PC-9 (cell line): ENCODE results near the gene CMIP. TPM values are rescaled to one million over a fixed set of nuclear protein-coding genes. Genes with fewer than 3 reads are reported as not detected.
"Not testable (repeated sequence)": the region's sequence is repeated elsewhere in the genome, so short reads cannot be mapped to it uniquely, and the experiment has no call there.

ENCODE experiments used
- BruUV-seq: library from RNA; stranded (reverse); fragments of 400-500 nt; replicated peaks from 2 replicates; lab custom pipeline; 2021; lab: Mats Ljungman, UMichigan
- CTCF ChIA-PET: fragments of 300-600 bp; sonication (Branson Sonifier 250); formaldehyde crosslinking; loops from one replicate; lab custom pipeline; 2022; ENCODE audit warnings: antibody characterized with exemption; lab: Charles Lee
- POLR2A ChIA-PET: fragments of 300-600 bp; sonication (Branson Sonifier 250); formaldehyde crosslinking; loops from one replicate; lab custom pipeline; 2022; ENCODE audit warnings: antibody characterized with exemption; ENCODE audit not compliant: unreplicated experiment; lab: Charles Lee
- DNase-seq, 2 experiments: peaks; one replicate each; pipeline versions ENCODE4 v3.0.0 to v3.0.0-alpha.2; 2015 to 2022; ENCODE audit warnings: mixed read lengths in 1 of 2
- H2AFZ ChIP-seq: fragments of 200-600 bp; sonication (generic); 2 replicates; pipeline ENCODE4 v1.8.1; 2017; ENCODE audit warnings: antibody characterized with exemption
- H3F3A ChIP-seq: fragments of 200-600 bp; sonication (generic); 2 replicates; pipeline ENCODE4 v1.8.1; 2017; ENCODE audit warnings: antibody characterized with exemption, mild to moderate bottlenecking, low read depth; ENCODE audit not compliant: insufficient read depth
- H3K27ac ChIP-seq: fragments of 200-600 bp; sonication (generic); 2 replicates; pipeline ENCODE4 v1.6.1; 2016; ENCODE audit warnings: mixed run types
- H3K27me3 ChIP-seq: fragments of 200-600 bp; sonication (generic); 2 replicates; pipeline ENCODE4 v1.6.1; 2016; ENCODE audit warnings: low read depth, mixed run types; ENCODE audit not compliant: insufficient read depth
- H3K36me3 ChIP-seq: fragments of 200-600 bp; sonication (generic); 2 replicates; pipeline ENCODE4 v1.6.1; 2016; ENCODE audit warnings: low read depth, mixed run types
- H3K4me1 ChIP-seq: fragments of 200-600 bp; sonication (generic); replicated peaks from 2 replicates; pipeline ENCODE4 v1.6.1; 2016; ENCODE audit warnings: mixed run types; ENCODE audit not compliant: insufficient read depth
- H3K4me2 ChIP-seq: fragments of 200-600 bp; sonication (generic); 2 replicates; pipeline ENCODE4 v1.6.1; 2017; ENCODE audit warnings: mixed run types
- H3K4me3 ChIP-seq: fragments of 200-600 bp; sonication (generic); 2 replicates; pipeline ENCODE4 v1.6.1; 2016; ENCODE audit warnings: mixed run types
- H3K79me2 ChIP-seq: fragments of 200-600 bp; sonication (generic); 2 replicates; pipeline ENCODE4 v1.6.1; 2017; ENCODE audit warnings: low read depth, mixed run types
- H3K9me2 ChIP-seq: fragments of 200-600 bp; sonication (generic); 2 replicates; pipeline ENCODE4 v1.8.1; 2017; ENCODE audit warnings: mild to moderate bottlenecking; ENCODE audit not compliant: insufficient read depth
- H3K9me3 ChIP-seq: fragments of 200-600 bp; sonication (generic); 2 replicates; pipeline ENCODE4 v1.8.1; 2016; ENCODE audit warnings: low read depth; ENCODE audit not compliant: insufficient read depth
- H4K20me1 ChIP-seq: fragments of 200-600 bp; sonication (generic); 2 replicates; pipeline ENCODE4 v1.8.1; 2017; ENCODE audit not compliant: insufficient read depth
- CTCF ChIP-seq: fragments of 200-600 bp; sonication (generic); conservative IDR thresholded peaks from 2 replicates; pipeline ENCODE4 v1.6.1; 2017; ENCODE audit warnings: mixed run types, antibody characterized with exemption, mild to moderate bottlenecking, moderate library complexity
- EZH2 ChIP-seq: fragments of 200-600 bp; sonication (generic); IDR thresholded peaks from 2 replicates; pipeline ENCODE4 v1.8.0; 2017; ENCODE audit warnings: antibody characterized with exemption, low read depth
- intact Hi-C: fragments of 100-400 bp; cut with micrococcal nuclease; formaldehyde crosslinking; loops from one replicate; pipeline ENCODE4 v1.10.0; 2022; ENCODE audit not compliant: unreplicated experiment
- total RNA-seq: library from RNA; stranded (reverse); gene quantifications from 2 replicates; pipeline ENCODE4 v1.2.3, GENCODE V29; 2021

Gene CMIP
- total RNA-seq, 1 experiment from 2014 or later = 96.6 TPM

- Histone ChIP-seq H3K36me3 (peaks cover 16% of the 10 kb centered on the region), H4K20me1 (0 out of 2 replicates have a peak, but pooled peaks cover 9% of the 10 kb centered on the region), H2AFZ (no peak overlapping the region), H3K4me2 (peak overlapping the region; percentile 62; the same call in 1 of the 2 replicates), H3K9me2 (no peaks in the 10 kb centered on the region), H3K79me2 (peaks cover 86% of the 10 kb centered on the region), H3K4me3 (no peak overlapping the region), H3K27me3 (no peaks in the 10 kb centered on the region), H3K4me1 (peaks cover 71% of the 10 kb centered on the region), H3F3A (peaks cover 60% of the 10 kb centered on the region), H3K27ac (peak overlapping the region; percentile 73), H3K9me3 (peaks cover under 1% of the 10 kb centered on the region; the same call in 1 of the 2 replicates)
- intact Hi-C loops = loop anchor here (2.0 kb wide), 4 partner anchors 29 to 115 kb away; no protein-coding TSS in a partner anchor
- POLR2A ChIA-PET = interaction anchor here (0.8 kb wide), 1 partner anchor 71 kb away, joined by 5 read pairs; no protein-coding TSS in a partner anchor
- TF ChIP-seq CTCF (no peak), EZH2 (no peak)
- TSS peak; percentile 17 for BruUV-seq
- CTCF ChIA-PET = no interaction called here
- peak in 1 of 2 experiments; percentile 65 for DNase-seq
These were observed 77.6 kb downstream of the CMIP start for GRCh38 chr16:81522108-81522701.

- Histone ChIP-seq H3K36me3 (peaks cover 16% of the 10 kb centered on the region), H3K79me2 (peaks cover 86% of the 10 kb centered on the region), H3F3A (peaks cover 60% of the 10 kb centered on the region), H3K27ac (peak overlapping the region; percentile 73), H3K4me1 (peaks cover 71% of the 10 kb centered on the region), H3K4me2 (peak overlapping the region; percentile 62)
- DNase-seq, H3K27me3 ChIP-seq, H3K9me2 ChIP-seq, H3K9me3 ChIP-seq, H3K4me3 ChIP-seq, H2AFZ ChIP-seq, CTCF ChIA-PET, BruUV-seq, H4K20me1 ChIP-seq: not testable (repeated sequence)
- POLR2A ChIA-PET = interaction anchor here (0.8 kb wide), 1 partner anchor 71 kb away, joined by 5 read pairs; no protein-coding TSS in a partner anchor
- intact Hi-C loops = loop anchor here (1.0 to 2.0 kb wide), 5 partner anchors 30 to 116 kb away; no protein-coding TSS in a partner anchor
These were observed 78.2 kb downstream of the CMIP start for GRCh38 chr16:81522851-81523250.

- intact Hi-C loops = loop anchor here (1.0 to 2.0 kb wide), 5 partner anchors 31 to 117 kb away; no protein-coding TSS in a partner anchor
- Histone ChIP-seq H3K4me1 (peaks cover 71% of the 10 kb centered on the region), H2AFZ (no peak overlapping the region)
These were observed 78.9 kb downstream of the CMIP start for GRCh38 chr16:81523387-81524115.

More at GRCh38 chr16:81523387-81524115, 78.9 kb downstream of the CMIP start:
- Histone ChIP-seq H3F3A (peaks cover 60% of the 10 kb centered on the region), H3K79me2 (peaks cover 86% of the 10 kb centered on the region), H3K9me2 (no peaks in the 10 kb centered on the region), H3K27me3 (no peaks in the 10 kb centered on the region), H3K9me3 (peaks cover 7% of the 10 kb centered on the region; the same call in 1 of the 2 replicates), H4K20me1 (0 out of 2 replicates have a peak, but pooled peaks cover 3% of the 10 kb centered on the region), H3K4me3 (0 out of 2 replicates have a peak overlapping the region, but pooled peaks have one; percentile 1), H3K36me3 (peaks cover 16% of the 10 kb centered on the region), H3K27ac (peak overlapping the region; percentile 73), H3K4me2 (peak overlapping the region; percentile 62)
- ChIA-PET CTCF (interaction anchor here (0.7 kb wide), 1 partner anchor 76 kb away, joined by 3 read pairs; no protein-coding TSS in a partner anchor), POLR2A (interaction anchor here (0.5 to 0.8 kb wide), 2 partner anchors 25 to 70 kb away, joined by 4 to 5 read pairs; no protein-coding TSS in a partner anchor)
- TSS peak; percentile 45 for BruUV-seq
- TF ChIP-seq EZH2 = no peak
- TF ChIP-seq CTCF = no peak
- peak; percentile 91 to 92 for DNase-seq
